ENCODE results near the gene PSKH1.
A peak's percentile ranks its signal among the peaks of the same experiment; 100 is the strongest.

The PSKH1 gene

DNA sequence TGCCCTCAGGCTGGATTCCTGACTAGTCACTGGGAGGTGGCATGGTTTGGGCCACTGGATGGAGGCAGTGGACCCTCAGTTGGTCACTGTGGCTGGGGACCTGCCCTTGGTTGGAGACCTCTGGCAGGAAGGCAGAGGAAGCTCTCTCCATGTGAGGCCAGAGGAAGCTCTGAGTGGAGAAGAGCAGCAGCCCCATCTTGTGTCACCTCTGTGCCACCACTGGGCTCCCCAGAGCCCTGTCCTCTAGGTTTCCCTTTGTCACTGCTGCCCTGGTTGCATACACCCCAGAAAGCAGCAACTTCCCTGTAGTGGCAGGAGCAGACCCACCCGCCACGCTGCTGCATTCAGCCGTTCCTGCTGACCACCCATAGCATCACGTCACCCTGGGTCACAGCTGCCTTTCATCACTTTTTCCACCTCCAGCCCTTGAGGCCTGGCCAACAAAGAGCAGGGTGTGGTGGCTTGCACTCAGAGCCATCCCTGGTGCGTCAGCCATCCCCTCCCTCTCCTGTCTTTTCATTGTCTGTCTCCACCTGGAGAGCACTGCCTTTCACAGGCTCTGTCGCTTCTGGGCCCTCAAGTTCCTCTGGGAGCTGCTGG, 26.7 kb downstream of the PSKH1 start:
- no peaks in the 10 kb centered on the region for H3K9me3 Mint-ChIP-seq
- H3K4me3 Mint-ChIP-seq = no peak overlapping the region
- H3K4me1 Mint-ChIP-seq = peaks cover 19% of the 10 kb centered on the region
- no peak for DNase-seq
- peaks cover 16% of the 10 kb centered on the region for H3K36me3 Mint-ChIP-seq (ENCODE audit: low read depth)
- H3K27me3 Mint-ChIP-seq (ENCODE audit: low read depth, poor library complexity) = peaks cover 3% of the 10 kb centered on the region
- H3K27ac Mint-ChIP-seq = no peak overlapping the region
- no peak for TF ChIP-seq CTCF (IDR thresholded peaks at IDR 0.05)

DNA sequence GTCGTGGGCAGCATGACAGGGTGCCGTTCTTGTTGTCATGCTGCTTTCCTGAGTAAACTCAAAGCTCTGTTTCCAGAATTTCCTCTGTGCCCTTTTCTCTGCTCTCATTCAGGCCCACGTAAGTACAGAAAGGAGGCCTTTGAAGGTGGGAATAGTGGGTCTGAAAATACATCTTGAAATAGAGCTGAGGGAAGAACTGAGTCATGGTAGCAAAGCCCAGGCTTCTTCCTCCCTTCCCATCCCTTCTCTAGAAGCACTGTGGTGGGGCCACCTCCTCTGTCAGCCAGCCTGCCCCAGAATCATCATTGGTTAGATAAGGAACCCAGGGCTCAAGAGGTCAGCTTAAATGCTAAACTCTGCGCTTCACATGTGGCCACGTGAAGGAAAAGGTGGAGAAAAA, 29.2 kb downstream of the PSKH1 start:
- Mint-ChIP-seq H3K27me3 (ENCODE audit: low read depth, poor library complexity) (no peaks in the 10 kb centered on the region), H3K36me3 (ENCODE audit: low read depth) (peaks cover 13% of the 10 kb centered on the region), H3K4me1 (peaks cover 30% of the 10 kb centered on the region), H3K4me3 (no peak overlapping the region), H3K27ac (peak overlapping the region; percentile 93), H3K9me3 (no peaks in the 10 kb centered on the region)
- DNase-seq = no peak
- TF ChIP-seq CTCF (IDR thresholded peaks at IDR 0.05) = no peak

GRCh38 chr16:67922740-67923139, 29.7 kb downstream of the PSKH1 start:
- Mint-ChIP-seq H3K27ac (peak overlapping the region; percentile 93), H3K4me3 (no peak overlapping the region), H3K27me3 (ENCODE audit: low read depth, poor library complexity) (no peaks in the 10 kb centered on the region), H3K4me1 (peaks cover 25% of the 10 kb centered on the region), H3K36me3 (ENCODE audit: low read depth) (peaks cover 8% of the 10 kb centered on the region), H3K9me3 (no peaks in the 10 kb centered on the region)
- no peak for TF ChIP-seq CTCF (IDR thresholded peaks at IDR 0.05)
- no peak for DNase-seq

- H3K27me3 Mint-ChIP-seq (ENCODE audit: low read depth, poor library complexity) = no peaks in the 10 kb centered on the region
- no peak for DNase-seq
- no peak for TF ChIP-seq CTCF (IDR thresholded peaks at IDR 0.05)
- H3K27ac Mint-ChIP-seq = peak overlapping the region; percentile 29
- H3K4me3 Mint-ChIP-seq = no peak overlapping the region
- no peaks in the 10 kb centered on the region for H3K9me3 Mint-ChIP-seq
- H3K36me3 Mint-ChIP-seq (ENCODE audit: low read depth) = peaks cover 11% of the 10 kb centered on the region
- peaks cover 22% of the 10 kb centered on the region for H3K4me1 Mint-ChIP-seq
Measured at GRCh38 chr16:67923414-67924116, 30.5 kb downstream of the PSKH1 start.

GRCh38 chr16:67924140-67924906, 31.3 kb downstream of the PSKH1 start:
- no peaks in the 10 kb centered on the region for H3K27me3 Mint-ChIP-seq (ENCODE audit: low read depth, poor library complexity)
- TF ChIP-seq CTCF (IDR thresholded peaks at IDR 0.05) = no peak
- H3K27ac Mint-ChIP-seq = no peak overlapping the region
- no peak for DNase-seq
- no peak overlapping the region for H3K4me3 Mint-ChIP-seq
- H3K36me3 Mint-ChIP-seq (ENCODE audit: low read depth) = peaks cover 11% of the 10 kb centered on the region
- H3K4me1 Mint-ChIP-seq = peaks cover 16% of the 10 kb centered on the region
- H3K9me3 Mint-ChIP-seq = no peaks in the 10 kb centered on the region

All from nephron progenitor cell (in vitro differentiated cells).